Measurements from ENCODE around the gene TLK2.
"Not testable (repeated sequence)": the region's sequence is repeated elsewhere in the genome, so short reads cannot be mapped to it uniquely, and the experiment has no call there.

Gene TLK2

DNA sequence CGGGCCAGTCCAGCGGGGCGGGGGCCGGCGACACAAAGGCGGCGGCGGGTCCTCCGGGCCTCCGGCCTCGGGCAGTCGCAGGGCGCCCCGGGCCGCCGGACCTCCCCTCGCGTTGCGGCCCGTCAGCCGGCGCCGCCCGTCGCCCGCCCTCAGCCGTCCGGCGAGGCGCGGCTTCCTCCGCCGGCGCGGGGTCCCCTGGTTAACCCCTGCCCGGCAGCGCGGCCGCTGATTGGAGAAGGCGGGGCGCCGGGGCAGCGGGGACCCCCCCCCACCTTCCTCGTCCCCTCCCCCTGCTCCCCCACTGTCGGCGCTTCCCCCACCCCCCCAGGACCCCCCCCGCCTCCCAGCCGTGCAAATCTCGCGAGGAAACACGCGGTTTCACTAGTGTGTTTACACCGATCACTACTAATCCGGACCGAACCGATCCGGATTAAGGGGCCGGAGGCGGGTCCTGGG, at the start of gene TLK2:
TSS of gene TLK2 (plus strand) at position 402 of the 456 bp plus-strand sequence. CDS start 2,301 bp downstream, outside the sequence.
- FAIRE-seq, result peak; percentile 31
- peak; percentile 83 for DNase-seq (ENCODE audit: extremely low spot score, insufficient read length, low read depth)

DNA sequence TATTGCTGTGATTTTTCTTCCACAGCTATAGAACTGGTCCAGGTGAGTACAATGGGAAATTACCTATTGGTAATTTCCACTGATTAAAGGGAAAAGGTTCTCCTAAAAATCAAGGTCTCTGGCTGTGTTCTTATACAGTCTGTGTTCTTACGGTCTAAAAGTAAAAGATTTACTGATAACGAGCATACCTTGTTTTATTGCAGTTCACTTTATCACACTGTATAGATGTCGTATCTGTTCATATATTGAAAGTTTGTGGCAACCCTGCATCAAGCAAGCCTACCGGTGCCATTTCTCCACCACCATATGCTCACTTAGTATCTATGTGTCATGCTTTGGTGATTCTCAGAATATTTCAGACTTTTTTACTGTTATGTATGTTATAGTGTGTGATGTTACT, 43.4 kb upstream of the TLK2 start:
- DNase-seq (ENCODE audit: extremely low spot score, insufficient read length, low read depth); FAIRE-seq: not testable (repeated sequence)

DNA sequence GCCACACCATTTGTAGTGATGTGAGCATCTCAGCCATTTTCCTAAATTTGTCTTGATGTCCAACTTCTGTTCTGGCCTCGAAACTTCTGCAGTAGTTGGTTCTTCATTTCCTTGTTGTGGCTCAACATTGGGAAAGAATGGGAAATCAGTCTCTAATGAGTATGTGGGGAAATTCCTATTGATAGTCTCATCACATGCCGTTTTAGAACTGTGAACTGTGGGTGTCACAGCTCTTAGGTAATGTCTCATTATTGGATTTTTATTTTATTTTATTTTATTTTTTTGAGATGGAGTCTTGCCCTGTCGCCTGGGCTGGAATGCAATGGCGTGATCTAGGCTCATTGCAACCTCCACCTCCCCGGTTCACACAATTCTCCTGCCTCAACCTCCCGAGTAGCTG, 37.4 kb upstream of the TLK2 start:
- FAIRE-seq; DNase-seq (ENCODE audit: extremely low spot score, insufficient read length, low read depth): not testable (repeated sequence)

DNA sequence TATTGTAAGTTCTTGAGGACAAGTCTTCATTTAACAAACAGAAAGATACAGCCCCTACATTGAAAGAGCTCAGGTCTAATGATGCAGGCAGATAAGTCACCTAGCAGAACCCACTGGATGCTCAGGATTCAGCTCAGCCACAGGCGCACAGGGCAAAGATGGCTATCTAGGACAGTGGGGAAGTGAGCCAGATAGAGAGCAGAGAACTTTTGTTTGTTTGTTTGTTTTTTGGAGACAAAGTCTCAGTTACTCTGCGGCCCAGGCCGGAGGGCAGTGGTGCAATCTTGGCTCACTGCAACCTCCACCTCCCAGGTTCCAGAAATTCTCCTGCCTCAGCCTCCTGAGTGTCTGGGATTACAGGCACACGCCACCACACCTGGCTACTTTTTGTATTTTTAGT, 34.6 kb upstream of the TLK2 start:
- no peak for DNase-seq (ENCODE audit: extremely low spot score, insufficient read length, low read depth)
- no peak for FAIRE-seq

DNA sequence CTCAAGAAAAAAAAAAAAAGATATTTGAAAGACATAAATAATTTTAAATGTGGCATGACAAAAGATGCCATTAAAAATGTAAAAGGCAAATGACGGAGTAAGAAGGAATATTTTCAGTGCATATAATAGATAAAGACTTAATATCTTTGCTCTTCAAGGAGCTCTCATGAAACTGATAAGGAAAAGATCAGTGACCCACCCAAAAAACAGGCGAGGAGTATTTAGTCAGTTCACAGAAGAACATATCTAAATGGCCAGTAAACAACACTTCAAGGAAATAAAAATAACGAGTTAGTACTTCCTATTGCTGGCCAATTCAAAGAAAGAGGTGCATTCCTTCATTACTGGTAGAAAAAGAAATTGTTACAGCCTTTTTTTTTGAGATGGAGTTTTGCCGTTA, 32.8 kb upstream of the TLK2 start:
- FAIRE-seq; DNase-seq (ENCODE audit: extremely low spot score, insufficient read length, low read depth): not testable (repeated sequence)

DNA sequence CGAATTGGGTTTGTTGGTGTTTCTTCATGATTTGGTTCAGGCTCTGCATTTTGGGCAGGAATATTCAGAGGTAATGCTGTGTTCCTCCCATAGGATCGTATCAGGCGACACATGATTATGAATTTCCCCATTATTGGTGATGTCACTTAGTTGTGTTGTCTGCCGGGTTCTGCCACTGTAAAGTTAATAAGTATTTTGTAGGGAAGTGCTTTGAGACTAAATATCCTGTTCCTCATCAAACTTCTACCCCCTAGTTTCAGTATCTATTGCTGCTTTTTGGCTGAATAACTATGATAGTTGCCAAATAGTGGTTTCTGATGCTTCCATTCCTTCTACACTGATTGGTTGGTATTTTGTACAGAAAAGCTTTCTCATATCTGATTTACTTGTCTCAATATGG, 26.4 kb upstream of the TLK2 start:
- FAIRE-seq, result peak; percentile 55
- not testable (repeated sequence) for DNase-seq (ENCODE audit: extremely low spot score, insufficient read length, low read depth)

DNA sequence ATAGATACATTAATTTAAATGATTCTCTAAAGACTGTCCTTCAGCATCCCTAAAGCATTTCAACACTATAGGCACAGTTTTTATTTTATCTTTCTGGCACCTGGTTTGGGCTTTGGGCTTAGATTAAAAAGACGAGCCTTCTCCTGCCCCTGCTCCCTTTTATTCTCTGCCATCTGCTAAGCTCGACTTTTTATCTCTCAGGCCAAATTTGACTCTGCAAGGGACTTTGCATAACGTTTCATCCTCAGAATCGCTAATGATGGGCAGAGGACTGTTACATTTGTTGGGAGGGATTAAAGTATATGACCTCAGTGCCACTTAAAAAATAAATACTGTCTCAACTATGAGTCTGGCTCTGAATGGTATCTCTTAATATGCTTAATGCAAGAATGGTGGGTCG, 25.6 kb upstream of the TLK2 start:
- not testable (repeated sequence) for FAIRE-seq; DNase-seq (ENCODE audit: extremely low spot score, insufficient read length, low read depth)

DNA sequence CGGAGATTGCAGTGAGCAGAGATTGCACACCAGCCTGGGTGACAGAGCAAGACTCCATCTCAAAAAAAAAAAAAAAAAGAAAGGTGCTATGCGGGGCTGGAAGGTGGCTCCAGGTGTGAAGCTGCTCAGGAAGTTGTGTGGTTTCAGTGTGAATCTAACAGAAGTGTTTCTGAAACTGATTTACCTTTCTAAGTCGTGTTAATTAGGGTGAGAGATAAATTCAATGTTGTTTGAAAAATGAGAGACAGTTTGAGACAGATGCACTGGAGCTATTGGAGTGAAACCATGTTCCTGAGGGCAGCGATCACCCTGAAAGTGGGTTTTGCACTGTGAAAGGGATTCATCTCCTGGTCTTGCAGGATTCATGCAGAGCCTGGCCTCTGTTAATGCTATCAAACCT, 25.0 kb upstream of the TLK2 start:
- peak; percentile 85 for FAIRE-seq

DNA sequence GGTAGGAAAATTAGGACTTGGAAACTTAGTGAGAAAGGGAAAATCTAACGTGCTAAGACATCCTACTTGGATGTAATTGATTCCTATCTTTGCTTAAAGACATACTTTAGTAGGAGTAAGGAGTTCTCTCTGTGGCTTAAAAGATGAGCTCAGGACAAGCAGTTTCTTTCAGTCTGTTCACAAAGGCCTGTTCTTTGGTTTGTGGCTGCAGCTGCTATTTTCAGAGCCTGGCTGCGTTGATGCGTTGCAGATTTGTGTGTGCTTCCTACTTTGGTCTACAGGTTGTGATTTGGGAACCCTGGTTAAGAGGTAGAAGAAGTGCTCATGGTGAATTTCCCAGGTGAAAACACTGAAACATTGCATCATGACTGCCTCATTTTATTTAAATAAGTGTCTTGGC, 24.5 kb upstream of the TLK2 start:
- not testable (repeated sequence) for DNase-seq (ENCODE audit: extremely low spot score, insufficient read length, low read depth)
- peak; percentile 92 for FAIRE-seq

More for the DNA sequence above, 25.0 kb upstream of the TLK2 start:
- DNase-seq (ENCODE audit: extremely low spot score, insufficient read length, low read depth), result not testable (repeated sequence)

DNA sequence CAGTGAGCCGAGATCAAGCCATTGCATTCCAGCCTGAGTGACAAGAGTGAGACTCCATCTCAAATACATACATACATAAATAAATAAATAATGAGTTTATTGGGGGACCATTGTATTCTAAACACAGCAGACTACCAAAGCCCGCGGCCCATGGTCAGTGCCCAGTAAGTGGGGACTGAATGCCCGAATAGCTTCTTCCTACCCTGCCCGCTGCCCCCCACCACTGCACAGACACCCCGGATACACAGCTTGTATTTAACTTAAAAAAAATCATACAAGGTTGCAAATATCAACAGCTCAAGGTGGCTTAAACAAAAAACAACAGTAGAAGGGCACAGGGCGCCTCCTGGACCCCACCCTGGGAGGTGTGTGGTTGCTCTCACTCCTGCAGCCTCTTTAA, 22.6 kb upstream of the TLK2 start:
- no peak for FAIRE-seq
- no peak for DNase-seq (ENCODE audit: extremely low spot score, insufficient read length, low read depth)

DNA sequence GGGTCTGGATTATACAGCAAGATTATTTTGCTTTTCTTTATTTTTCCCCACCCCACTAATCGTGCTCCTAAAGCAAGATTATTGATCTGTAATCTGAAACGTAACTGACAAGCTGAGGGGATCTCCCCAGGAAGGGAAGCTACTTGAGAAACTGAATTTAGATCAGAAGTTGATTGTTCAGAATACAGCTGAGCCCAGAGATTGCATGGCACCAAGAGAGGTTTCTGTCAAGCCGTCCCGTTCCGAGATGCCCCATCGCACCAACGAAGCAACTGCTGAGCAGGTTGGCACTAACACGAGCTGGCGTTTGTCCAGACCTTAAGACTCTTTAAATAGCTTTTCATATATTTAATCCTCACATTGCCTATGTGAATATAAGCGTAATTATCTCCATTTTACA, 20.1 kb upstream of the TLK2 start:
- FAIRE-seq, result peak; percentile 81
- DNase-seq (ENCODE audit: extremely low spot score, insufficient read length, low read depth), result not testable (repeated sequence)

DNA sequence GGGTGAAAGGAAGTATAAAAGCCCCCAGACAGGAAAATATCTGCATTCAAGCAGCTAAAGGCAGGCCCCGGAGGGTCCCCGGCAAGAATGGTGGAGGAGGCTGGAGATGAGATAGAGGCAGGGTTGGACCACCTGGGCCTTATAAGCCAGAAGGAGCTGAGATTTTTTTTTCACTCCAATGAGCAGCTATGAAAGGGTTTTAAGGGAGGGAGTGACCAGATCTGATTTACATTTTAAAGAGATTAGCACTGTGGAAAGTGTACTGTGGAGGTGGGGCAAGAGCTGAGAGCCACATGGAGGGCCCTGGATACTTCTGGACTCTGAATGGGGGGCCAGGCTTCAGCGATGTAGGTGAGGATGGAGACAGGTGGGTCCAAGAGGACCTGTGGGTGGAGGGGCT, 14.2 kb upstream of the TLK2 start:
- not testable (repeated sequence) for FAIRE-seq; DNase-seq (ENCODE audit: extremely low spot score, insufficient read length, low read depth)

DNA sequence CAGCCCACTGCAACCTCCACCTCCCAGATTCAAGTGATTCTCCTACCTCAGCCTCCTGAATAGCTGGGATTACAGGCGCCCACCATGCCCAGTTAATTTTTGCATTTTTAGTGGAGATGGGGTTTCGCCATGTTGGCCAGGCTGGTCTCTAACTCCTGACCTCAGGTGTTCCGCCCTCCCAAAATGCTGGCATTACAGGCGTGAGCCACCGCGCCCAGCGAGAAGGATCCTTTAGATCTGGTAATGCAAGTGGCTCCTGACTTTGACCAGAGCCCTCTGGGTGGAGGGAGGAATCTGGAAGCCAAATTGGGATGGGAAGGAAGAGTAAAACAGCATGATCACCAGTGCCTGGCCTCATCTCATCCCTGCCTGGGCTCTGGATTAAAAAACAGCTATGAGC, 13.4 kb upstream of the TLK2 start:
- not testable (repeated sequence) for DNase-seq (ENCODE audit: extremely low spot score, insufficient read length, low read depth); FAIRE-seq

DNA sequence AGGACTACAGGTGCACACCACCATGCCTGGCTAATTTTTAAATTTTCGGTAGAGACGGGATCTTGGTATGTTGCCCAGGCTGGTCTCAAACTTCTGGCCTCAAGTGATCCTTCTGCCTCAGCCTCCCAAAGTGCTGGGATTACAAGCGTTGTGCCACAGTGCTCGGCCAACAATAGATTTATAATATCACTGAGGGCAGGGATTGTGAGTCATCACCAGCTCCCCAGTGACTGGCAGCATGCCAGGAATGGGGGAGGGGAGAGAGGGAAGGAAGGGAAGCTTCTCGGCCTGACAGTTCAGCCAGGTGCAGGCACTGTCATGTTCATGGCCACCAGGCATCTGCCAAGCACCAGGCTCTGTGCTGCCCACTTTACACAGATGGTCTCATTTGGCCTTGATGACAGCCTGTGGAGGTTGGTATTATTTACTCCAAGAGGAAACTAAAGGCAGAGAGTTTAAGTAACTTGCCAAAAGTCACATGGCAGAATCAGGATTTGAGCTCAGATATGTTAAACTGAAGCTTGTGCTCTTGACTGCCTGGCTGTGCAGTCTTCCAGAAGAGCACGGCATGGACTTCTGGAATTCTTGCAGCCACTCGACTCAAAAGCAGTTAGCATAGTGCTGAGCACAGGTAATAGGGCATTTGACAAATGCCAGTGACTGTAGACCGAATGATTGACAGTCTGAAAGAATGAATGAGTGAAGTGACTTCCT, 7.8 kb upstream of the TLK2 start:
- not testable (repeated sequence) for FAIRE-seq; DNase-seq (ENCODE audit: extremely low spot score, insufficient read length, low read depth)

DNA sequence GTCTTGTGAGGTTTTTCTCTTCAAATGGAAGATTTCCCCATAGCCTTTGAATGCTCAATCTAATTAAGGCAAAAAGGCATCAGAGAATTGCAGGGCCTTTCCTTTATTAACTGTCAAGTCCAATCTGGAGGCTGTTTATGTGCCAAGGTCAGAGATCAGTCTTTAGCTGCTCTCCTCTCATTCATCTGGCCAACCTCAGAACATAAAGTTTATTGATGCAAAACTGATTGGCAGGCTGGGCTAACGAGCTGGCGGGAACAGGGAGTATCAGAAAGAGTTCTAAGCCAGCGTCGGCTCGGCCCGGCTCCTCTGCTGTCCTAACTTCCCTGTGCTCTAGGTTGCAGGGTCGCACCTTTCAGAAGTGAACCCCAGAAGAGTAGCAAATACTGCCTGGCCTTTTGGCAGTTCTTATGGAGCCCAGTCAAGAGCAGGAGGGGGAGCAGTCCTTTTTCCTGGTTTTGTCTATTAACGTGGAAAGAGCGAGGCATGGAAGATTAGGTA, 7.2 kb upstream of the TLK2 start:
- not testable (repeated sequence) for FAIRE-seq; DNase-seq (ENCODE audit: extremely low spot score, insufficient read length, low read depth)

DNA sequence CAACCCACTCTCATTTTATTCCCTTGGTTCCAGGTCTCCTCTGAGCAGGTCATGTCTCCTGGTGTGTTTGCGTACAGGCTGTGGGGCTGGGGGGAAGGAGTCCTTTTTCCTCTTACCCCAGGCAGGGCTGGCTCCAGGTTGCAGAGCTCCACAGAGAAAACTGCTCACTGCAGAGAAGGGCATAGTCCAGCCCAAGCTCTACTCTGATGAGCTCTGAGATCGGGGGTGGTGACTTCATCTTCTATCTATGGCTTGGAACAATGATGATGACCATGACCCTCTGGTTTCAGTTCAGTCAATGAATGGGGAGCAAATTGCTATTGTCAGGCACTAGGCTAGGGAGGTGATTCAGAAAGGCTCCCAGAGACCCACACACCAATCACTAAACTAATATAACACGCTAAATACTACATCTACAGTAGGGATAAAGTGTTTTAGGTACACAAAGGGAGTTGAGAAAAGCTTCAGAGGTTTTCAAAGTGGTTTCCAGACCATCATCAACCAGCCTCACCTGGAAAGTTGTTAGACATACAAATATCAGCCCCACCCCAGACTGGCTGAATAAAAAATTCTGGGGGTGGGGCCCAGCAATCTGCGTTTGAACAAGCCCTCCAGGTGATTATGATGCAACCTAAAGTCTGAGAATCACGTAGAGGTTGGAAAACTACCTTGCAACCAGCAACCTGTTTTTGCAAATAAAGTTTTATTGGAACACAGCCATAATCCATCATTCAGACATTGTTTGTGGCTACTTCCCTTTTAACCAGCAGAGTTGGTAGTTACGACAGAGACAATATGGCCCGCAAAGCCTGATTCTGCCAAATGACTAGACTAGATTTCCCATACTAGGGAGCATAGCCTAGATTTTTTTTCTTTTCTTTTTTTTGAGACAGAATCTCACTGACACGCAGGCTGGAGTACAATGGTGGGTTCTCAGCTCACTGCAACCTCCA, 5.3 kb upstream of the TLK2 start:
- FAIRE-seq; DNase-seq (ENCODE audit: extremely low spot score, insufficient read length, low read depth): not testable (repeated sequence)

DNA sequence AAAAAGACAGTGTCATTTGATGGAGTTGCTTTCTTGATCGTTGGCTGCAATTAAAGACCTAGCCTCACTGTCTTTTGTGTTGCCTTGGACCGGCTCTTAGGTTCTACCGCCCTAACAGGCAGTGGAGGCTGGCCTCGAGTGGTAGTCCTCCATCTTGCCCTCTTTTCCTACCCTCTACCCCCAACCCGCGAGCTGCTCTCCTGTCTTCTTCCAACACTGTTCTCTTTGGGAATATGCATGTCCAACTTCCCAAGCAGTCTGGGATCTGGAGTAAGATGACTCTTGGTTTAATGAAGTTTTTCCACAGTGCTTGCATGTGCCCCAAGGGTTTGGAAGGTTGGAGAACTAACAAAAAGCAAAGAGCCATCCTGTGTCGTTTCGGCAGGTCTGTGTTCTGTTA, 1.5 kb upstream of the TLK2 start:
- not testable (repeated sequence) for DNase-seq (ENCODE audit: extremely low spot score, insufficient read length, low read depth); FAIRE-seq

DNA sequence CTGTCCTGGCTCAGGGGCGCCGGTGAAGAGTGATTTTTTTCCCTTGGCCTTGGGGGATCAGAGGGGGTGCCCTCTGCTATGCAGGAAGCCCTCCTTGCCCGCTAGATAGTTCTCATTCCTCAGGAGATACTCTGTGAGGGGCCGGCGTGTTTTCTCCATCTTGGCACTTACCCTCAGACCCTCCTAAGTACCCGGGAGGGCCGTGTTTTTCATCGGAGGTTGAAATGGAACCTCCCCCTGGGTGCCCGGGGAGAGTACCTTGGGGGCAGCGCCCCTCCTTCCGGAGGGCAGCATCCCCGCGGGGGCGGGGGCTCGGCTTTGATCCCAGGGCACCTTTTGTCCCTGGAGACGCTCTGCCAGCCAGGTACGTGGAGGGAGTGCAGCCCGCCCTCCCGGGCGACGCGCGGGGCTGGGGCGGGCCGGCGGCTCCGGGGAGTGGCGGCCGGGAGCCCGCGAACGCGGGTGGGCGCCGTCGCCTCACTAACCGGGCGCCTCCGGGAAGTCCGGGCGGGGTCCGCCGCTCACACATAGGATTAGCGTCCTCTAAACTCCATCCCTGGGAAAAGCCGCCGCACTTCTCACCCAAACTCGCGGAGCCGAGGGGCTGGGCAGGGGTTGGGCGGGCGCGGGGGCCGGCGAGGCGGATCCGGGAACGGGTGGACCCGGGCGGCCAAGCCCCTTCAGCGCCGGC, 762 bp upstream of the TLK2 start:
- not testable (repeated sequence) for DNase-seq (ENCODE audit: extremely low spot score, insufficient read length, low read depth); FAIRE-seq

DNA sequence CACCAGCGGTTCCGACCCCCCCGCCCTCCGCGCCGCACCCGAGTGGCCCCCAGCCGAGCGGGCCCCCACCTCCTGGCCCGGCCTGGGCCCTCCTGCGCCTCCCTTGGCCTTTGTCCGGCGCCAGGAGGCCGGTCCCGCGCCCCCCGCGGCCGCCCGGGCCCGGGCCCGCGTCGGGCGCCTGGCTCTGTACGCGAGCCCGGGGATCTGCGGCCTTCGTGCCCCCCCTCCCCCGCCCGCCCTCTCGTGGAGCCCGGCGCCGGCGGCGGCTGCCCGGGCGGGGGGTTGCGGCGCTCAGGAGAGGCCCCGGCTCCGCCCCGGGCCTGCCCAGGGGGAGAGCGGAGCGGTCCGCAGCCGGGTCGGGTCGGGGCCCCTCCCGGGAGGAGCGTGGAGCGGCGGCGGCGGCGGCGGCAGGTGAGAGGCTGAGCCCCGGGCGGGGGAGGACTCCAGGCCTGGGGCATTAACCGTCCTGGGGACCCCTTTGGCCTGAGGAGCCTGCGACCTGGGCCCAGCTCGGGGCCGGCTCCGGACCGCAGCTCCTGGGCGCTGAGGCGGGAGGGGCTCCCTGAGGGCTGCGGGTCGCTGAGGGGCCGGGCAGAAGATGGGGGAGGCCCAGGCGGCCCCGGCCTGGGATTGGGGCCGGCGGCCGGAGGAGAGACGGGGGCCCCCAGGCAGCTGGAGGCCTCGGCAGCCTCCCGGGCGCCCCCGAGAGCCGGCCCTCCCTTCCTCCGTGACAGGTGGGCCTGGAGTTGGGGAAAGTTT, 434 bp downstream of the TLK2 start:
- not testable (repeated sequence) for DNase-seq (ENCODE audit: extremely low spot score, insufficient read length, low read depth); FAIRE-seq

All from GM18507 (cell line).